GM12878 (cell line): Measurements from ENCODE around the gene MGST1. TPM values are rescaled to one million over a fixed set of nuclear protein-coding genes. Genes with fewer than 3 reads are reported as not detected.

Experiments used
- ATAC-seq: fragments of 200-7000 bp; cut with Tn5 transposase; 3 replicates; pipeline ENCODE4 v1.9.1; 2020; ENCODE audit warnings: mild to moderate bottlenecking, moderate library complexity
- BruUV-seq: library from RNA; stranded (reverse); fragments of 400-500 nt; replicated peaks from 2 replicates; lab custom pipeline; 2021; lab: Mats Ljungman, UMichigan
- CTCF ChIA-PET: fragments of 300-600 bp; sonication (Branson Sonifier 250); formaldehyde crosslinking; extraction: SDS; loops from one replicate; lab custom pipeline; 2021; ENCODE audit warnings: inconsistent platforms; lab: Yijun Ruan, JAX
- POLR2A ChIA-PET: fragments of 350-600 bp; formaldehyde crosslinking; extraction: SDS; loops from one replicate; lab custom pipeline; 2021; ENCODE audit warnings: inconsistent platforms; lab: Charles Lee
- RAD21 ChIA-PET: fragments of 300-600 bp; sonication (Branson Sonifier 250); formaldehyde crosslinking; loops from one replicate; lab custom pipeline; 2023; ENCODE audit warnings: antibody characterized with exemption; ENCODE audit not compliant: unreplicated experiment; lab: Charles Lee
- SMC1A ChIA-PET: fragments of 300-600 bp; sonication (Branson Sonifier 250); formaldehyde crosslinking; loops from one replicate; lab custom pipeline; 2023; ENCODE audit not compliant: unreplicated experiment, uncharacterized antibody; lab: Charles Lee
- DNase-seq: peaks from one replicate; pipeline ENCODE4 v3.0.0-alpha.2; 2011; ENCODE audit warnings: low read depth, low spot score
- FAIRE-seq: peaks from 3 replicates; lab custom pipeline; 2011; peaks lifted over from hg19 to GRCh38; lab: Jason Lieb, UNC
- H2AFZ ChIP-seq: 2 replicates; pipeline ENCODE4 v1.6.0; 2011; ENCODE audit warnings: low read depth, low read length, control low read depth; ENCODE audit not compliant: control insufficient read depth
- H3K27ac ChIP-seq: 2 replicates; pipeline ENCODE4 v1.5.1; 2011; ENCODE audit warnings: control low read depth; ENCODE audit not compliant: control insufficient read depth, insufficient read depth
- H3K27me3 ChIP-seq, 2 experiments: replicated peaks in 1 of 2; 2 replicates each; pipeline versions ENCODE4 v1.6.0 to v1.6.1; 2011; ENCODE audit warnings: low read length in 1 of 2; ENCODE audit not compliant: control insufficient read depth in 2 of 2, insufficient read depth in 2 of 2
- H3K36me3 ChIP-seq, 2 experiments: 2 replicates each; pipeline ENCODE4 v1.5.1; 2011; ENCODE audit warnings: low read length in 1 of 2; ENCODE audit not compliant: control insufficient read depth in 2 of 2, insufficient read depth in 2 of 2
- H3K4me1 ChIP-seq: 2 replicates; pipeline ENCODE4 v1.6.1; 2011; ENCODE audit warnings: mild to moderate bottlenecking, low read length, moderate library complexity, mixed read lengths; ENCODE audit not compliant: control insufficient read depth, insufficient read depth
- H3K4me2 ChIP-seq: 2 replicates; pipeline ENCODE4 v1.6.0; 2011; ENCODE audit warnings: control low read depth; ENCODE audit not compliant: control insufficient read depth, insufficient read depth
- H3K4me3 ChIP-seq: fragments of 200-600 bp; sonication (generic); 2 replicates; pipeline ENCODE4 v1.5.1; 2016
- H3K79me2 ChIP-seq: 2 replicates; pipeline ENCODE4 v1.6.0; 2011; ENCODE audit warnings: low read length; ENCODE audit not compliant: control insufficient read depth, insufficient read depth
- H3K9ac ChIP-seq: 2 replicates; pipeline ENCODE4 v1.8.0; 2011; ENCODE audit warnings: low read length, control low read depth, mixed read lengths; ENCODE audit not compliant: control insufficient read depth, insufficient read depth
- H3K9me3 ChIP-seq: replicated peaks from 3 replicates; pipeline ENCODE4 v1.5.1; 2011; ENCODE audit warnings: mild to moderate bottlenecking, low read length; ENCODE audit not compliant: control insufficient read depth, insufficient read depth
- H4K20me1 ChIP-seq: 2 replicates; pipeline ENCODE4 v1.6.0; 2011; ENCODE audit not compliant: control insufficient read depth, insufficient read depth
- BMI1 ChIP-seq: fragments of 450-650 bp; IDR thresholded peaks from 2 replicates; pipeline ENCODE4 v1.6.1; 2016; ENCODE audit warnings: mild to moderate bottlenecking, moderate library complexity, borderline replicate concordance
- CBX3 ChIP-seq: fragments of 200-600 bp; sonication (generic); IDR thresholded peaks from 2 replicates; pipeline ENCODE4 v1.6.1; 2016; ENCODE audit warnings: low read depth, borderline replicate concordance
- CHD1 ChIP-seq: IDR thresholded peaks from 2 replicates; pipeline ENCODE4 v1.6.1; 2012; ENCODE audit warnings: low read depth, low read length, improper control_type of control experiment
- EP300 ChIP-seq, 2 experiments: fragments of 150-350 bp in 1 of 2; IDR thresholded peaks; 2 replicates each; pipeline ENCODE4 v1.6.1; 2011 to 2012; ENCODE audit warnings: low read depth in 2 of 2, low read length in 2 of 2, borderline replicate concordance in 1 of 2, improper control_type of control experiment in 1 of 2, inconsistent platforms in 1 of 2; ENCODE audit not compliant: control insufficient read depth in 1 of 2
- FOS ChIP-seq: IDR thresholded peaks from 3 replicates; pipeline ENCODE4 v1.6.1; 2011; ENCODE audit warnings: borderline replicate concordance; ENCODE audit not compliant: insufficient read length; ENCODE audit errors: extremely low read depth
- POLR2AphosphoS2 ChIP-seq: IDR thresholded peaks from 2 replicates; pipeline ENCODE4 v1.6.1; 2011; ENCODE audit warnings: low read depth, mild to moderate bottlenecking, low read length, improper control_type of control experiment, moderate library complexity
- RAD51 ChIP-seq: fragments of 450-650 bp; IDR thresholded peaks from 2 replicates; pipeline ENCODE4 v1.6.1; 2016; ENCODE audit warnings: moderate library complexity, mild to moderate bottlenecking, inconsistent platforms
- SMARCA5 ChIP-seq: fragments of 450-650 bp; IDR thresholded peaks from 2 replicates; pipeline ENCODE4 v1.6.1; 2017; ENCODE audit warnings: mild to moderate bottlenecking
- TCF3 ChIP-seq: IDR thresholded peaks from 2 replicates; pipeline ENCODE4 v1.6.1; 2012; ENCODE audit warnings: low read depth, mild to moderate bottlenecking, low read length, borderline replicate concordance; ENCODE audit not compliant: insufficient read depth
- ZSCAN29 ChIP-seq: fragments of 450-650 bp; IDR thresholded peaks from 2 replicates; pipeline ENCODE4 v1.6.1; 2017; ENCODE audit warnings: mild to moderate bottlenecking, moderate library complexity
- WGBS: methylation state at CpG from one replicate; pipeline ENCODE4 v1.1.6; 2016; ENCODE audit warnings: low lambda C conversion rate; ENCODE audit not compliant: insufficient replicate concordance, insufficient coverage; ENCODE audit errors: missing lambda C conversion rate; 5-methylcytosine and 5-hydroxymethylcytosine counted together
- in situ Hi-C: fragments of 300-500 bp; cut with MboI; formaldehyde crosslinking; loops from 9 replicates; pipeline ENCODE4 v1.14.3; 2018; ENCODE audit warnings: mixed read lengths
- intact Hi-C: fragments of 100-400 bp; cut with micrococcal nuclease; formaldehyde crosslinking; loops from one replicate; pipeline ENCODE4 v1.14.2; 2022; ENCODE audit not compliant: unreplicated experiment
- polyA plus RNA-seq, 11 experiments: library from polyadenylated mRNA; depleted of rRNA in 4 of 11; unstranded in 6 of 11; stranded (reverse) in 5 of 11; fragments of >200 nt; fragmentation: Nextera tagmentation in 4 of 11; fragmentation: Illumina TruSeq in 1 of 11; extraction: Ambion mirVana in 4 of 11; extraction: Trizol in 1 of 11; gene quantifications; 1 replicate in 1 of 11; 2 replicates in 10 of 11; pipeline versions ENCODE4 v1.2.1 to v1.2.3, GENCODE V29; 2011 to 2016; ENCODE audit warnings: inconsistent platforms in 2 of 11, missing spikeins in 2 of 11, low read depth in 1 of 11
- total RNA-seq, 4 experiments: library from RNA; depleted of rRNA in 3 of 4; stranded (reverse); fragments of >200 nt in 3 of 4; fragmentation: Illumina TruSeq in 1 of 4; extraction: Trizol in 1 of 4; gene quantifications; 2 replicates each; pipeline versions ENCODE4 v1.2.1 to v1.2.3, GENCODE V29; 2013 to 2021
- TF ChIP-seq, protein P1 (sequence below): fragments of 450-650 bp; IDR thresholded peaks from 2 replicates; pipeline ENCODE4 v1.6.1; 2016; ENCODE audit warnings: mild to moderate bottlenecking
- TF ChIP-seq, protein P2 (sequence below): IDR thresholded peaks from 2 replicates; pipeline ENCODE4 v1.6.1; 2012; ENCODE audit warnings: low read depth, low read length, improper control_type of control experiment

The MGST1 gene
- total and polyA plus RNA-seq, 10 of the 15 experiments (the other 5 are each of a cell fraction or from before 2014, with no cell fraction given): 22.5 to 237 (median 172) TPM

DNA sequence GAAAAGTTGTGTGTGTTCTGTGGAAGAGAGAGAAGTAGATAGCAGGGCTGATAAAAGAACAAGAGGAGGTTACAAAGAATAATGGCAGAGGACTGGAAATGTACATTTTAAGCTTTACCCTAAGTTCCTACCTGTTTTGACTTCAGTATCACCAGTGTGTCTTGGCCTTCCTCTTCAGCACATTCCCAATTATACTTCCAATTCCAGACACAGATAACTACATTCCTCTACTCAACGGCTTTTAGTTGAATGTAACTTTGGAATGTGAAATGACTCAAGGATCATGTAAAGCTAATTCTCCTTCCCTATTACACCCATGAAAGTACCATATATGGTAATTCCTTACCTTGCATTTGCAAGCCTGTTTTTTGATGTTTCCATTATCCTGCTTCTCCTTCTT is 5.0 kb downstream of the MGST1 start:
- BruUV-seq: no TSS peak
- no peaks in the 10 kb centered on the region for H3K9me3 ChIP-seq
- DNase-seq: no peak
- TF ChIP-seq FOS (no peak), POLR2AphosphoS2 (no peak), SMARCA5 (no peak), TCF3 (no peak), RAD51 (no peak), BMI1 (no peak), ZSCAN29 (no peak), CBX3 (no peak), CHD1 (no peak), EP300 (IDR thresholded peaks at IDR 0.05; ENCODE audit: borderline replicate concordance in 1 of 2, control insufficient read depth in 1 of 2, low read depth in 2 of 2, low read length in 2 of 2) (no peak)
- TF ChIP-seq, protein P1, sequence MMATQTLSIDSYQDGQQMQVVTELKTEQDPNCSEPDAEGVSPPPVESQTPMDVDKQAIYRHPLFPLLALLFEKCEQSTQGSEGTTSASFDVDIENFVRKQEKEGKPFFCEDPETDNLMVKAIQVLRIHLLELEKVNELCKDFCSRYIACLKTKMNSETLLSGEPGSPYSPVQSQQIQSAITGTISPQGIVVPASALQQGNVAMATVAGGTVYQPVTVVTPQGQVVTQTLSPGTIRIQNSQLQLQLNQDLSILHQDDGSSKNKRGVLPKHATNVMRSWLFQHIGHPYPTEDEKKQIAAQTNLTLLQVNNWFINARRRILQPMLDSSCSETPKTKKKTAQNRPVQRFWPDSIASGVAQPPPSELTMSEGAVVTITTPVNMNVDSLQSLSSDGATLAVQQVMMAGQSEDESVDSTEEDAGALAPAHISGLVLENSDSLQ: no peak
- TF ChIP-seq, protein P2, sequence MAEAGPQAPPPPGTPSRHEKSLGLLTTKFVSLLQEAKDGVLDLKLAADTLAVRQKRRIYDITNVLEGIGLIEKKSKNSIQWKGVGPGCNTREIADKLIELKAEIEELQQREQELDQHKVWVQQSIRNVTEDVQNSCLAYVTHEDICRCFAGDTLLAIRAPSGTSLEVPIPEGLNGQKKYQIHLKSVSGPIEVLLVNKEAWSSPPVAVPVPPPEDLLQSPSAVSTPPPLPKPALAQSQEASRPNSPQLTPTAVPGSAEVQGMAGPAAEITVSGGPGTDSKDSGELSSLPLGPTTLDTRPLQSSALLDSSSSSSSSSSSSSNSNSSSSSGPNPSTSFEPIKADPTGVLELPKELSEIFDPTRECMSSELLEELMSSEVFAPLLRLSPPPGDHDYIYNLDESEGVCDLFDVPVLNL: no peak
- TF ChIP-seq, all 136 proteins: peak for 0
- no peak overlapping the region for H3K9ac ChIP-seq
- no peak overlapping the region for H3K4me3 ChIP-seq
- CTCF ChIA-PET: interaction anchor here (0.8 to 4.4 kb wide), 5 partner anchors 8 to 371 kb away, joined by 3 to 24 read pairs (median 4); no protein-coding TSS in a partner anchor
- no peaks in the 10 kb centered on the region for H3K79me2 ChIP-seq
- intact Hi-C loops (no loop called here), in situ Hi-C loops (no loop called here)
- RAD21 ChIA-PET: no interaction called here
- no peak overlapping the region for H3K4me2 ChIP-seq
- FAIRE-seq (no peak), ATAC-seq (no peak)
- H3K4me1 ChIP-seq: no peaks in the 10 kb centered on the region
- no peaks in the 10 kb centered on the region for H4K20me1 ChIP-seq
- no peaks in the 10 kb centered on the region for H3K27me3 ChIP-seq
- WGBS: 6% methylated on average over 1 of the region's 1 CpG
- SMC1A ChIA-PET: interaction anchor here (0.8 to 3.2 kb wide), 5 partner anchors 8 to 58 kb away, joined by 3 to 12 read pairs (median 4); no protein-coding TSS in a partner anchor
- POLR2A ChIA-PET: no interaction called here
- H3K27ac ChIP-seq: no peak overlapping the region
- H3K36me3 ChIP-seq: no peaks in the 10 kb centered on the region
- H2AFZ ChIP-seq: no peak overlapping the region
